ENCODE results near the gene ADAM8. TPM values are rescaled to one million over a fixed set of nuclear protein-coding genes. Genes with fewer than 3 reads are reported as not detected.

The ADAM8 gene
- total and polyA plus RNA-seq, 9 donors = 0.48 to 5.9 (median 3.4) TPM

DNA sequence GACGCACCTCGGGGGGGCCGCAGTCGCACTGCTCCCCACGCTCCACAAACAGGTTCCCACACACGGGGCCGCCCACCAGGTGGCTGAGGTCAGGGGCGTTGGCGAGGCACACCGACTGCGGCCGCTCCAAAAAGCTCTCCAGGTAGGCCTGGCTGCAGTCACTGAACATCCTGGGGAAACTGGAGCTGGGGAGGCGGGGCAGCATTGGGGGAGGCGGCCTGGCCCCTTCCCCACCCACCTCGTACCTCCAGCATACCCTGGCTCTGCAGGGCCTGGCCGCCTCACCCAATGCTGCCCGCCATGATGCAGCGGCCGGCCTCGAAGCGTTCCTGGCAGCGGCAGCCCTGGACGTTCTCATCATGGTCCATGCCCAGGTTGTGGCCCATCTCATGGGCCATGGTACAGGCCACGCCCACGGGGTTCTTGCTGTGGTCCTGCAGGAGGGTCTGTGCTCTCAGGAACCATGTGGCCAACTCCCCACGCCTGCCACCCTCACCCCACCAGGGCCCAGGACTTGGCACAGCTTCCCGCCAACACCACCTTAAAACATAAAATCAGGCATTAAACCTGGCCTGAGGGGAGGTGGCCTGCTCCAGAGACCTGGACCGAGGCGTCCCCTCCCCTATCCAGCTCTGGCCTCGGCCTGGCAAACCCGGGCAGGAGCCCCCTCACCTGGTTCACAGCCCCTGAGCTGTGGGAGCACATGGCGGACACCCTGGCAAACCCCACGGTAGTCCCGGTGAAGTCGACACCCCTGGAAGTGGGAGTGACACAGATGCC, 5.0 kb downstream of the ADAM8 start:
- no peak overlapping the region for H3K4me3 ChIP-seq
- H3K27ac ChIP-seq = no peak overlapping the region
- no peaks in the 10 kb centered on the region for H3K36me3 ChIP-seq
- H3K9me3 ChIP-seq = no peaks in the 10 kb centered on the region
- no peak for DNase-seq
- no peaks in the 10 kb centered on the region for H3K27me3 ChIP-seq
- TF ChIP-seq POLR2A (IDR thresholded peaks at IDR 0.05) = no peak
- TF ChIP-seq, protein P1, sequence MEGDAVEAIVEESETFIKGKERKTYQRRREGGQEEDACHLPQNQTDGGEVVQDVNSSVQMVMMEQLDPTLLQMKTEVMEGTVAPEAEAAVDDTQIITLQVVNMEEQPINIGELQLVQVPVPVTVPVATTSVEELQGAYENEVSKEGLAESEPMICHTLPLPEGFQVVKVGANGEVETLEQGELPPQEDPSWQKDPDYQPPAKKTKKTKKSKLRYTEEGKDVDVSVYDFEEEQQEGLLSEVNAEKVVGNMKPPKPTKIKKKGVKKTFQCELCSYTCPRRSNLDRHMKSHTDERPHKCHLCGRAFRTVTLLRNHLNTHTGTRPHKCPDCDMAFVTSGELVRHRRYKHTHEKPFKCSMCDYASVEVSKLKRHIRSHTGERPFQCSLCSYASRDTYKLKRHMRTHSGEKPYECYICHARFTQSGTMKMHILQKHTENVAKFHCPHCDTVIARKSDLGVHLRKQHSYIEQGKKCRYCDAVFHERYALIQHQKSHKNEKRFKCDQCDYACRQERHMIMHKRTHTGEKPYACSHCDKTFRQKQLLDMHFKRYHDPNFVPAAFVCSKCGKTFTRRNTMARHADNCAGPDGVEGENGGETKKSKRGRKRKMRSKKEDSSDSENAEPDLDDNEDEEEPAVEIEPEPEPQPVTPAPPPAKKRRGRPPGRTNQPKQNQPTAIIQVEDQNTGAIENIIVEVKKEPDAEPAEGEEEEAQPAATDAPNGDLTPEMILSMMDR (IDR thresholded peaks at IDR 0.05) = no peak
- TF ChIP-seq EP300 (IDR thresholded peaks at IDR 0.05) = no peak
- WGBS, 3 donors = 81 to 85% (median 83%) methylated on average over 33 to 35 of the region's 35 CpGs
- H3K4me1 ChIP-seq (ENCODE audit: insufficient read depth) = no peaks in the 10 kb centered on the region
- intact Hi-C loops (cut with DNase I) = no loop called here

DNA sequence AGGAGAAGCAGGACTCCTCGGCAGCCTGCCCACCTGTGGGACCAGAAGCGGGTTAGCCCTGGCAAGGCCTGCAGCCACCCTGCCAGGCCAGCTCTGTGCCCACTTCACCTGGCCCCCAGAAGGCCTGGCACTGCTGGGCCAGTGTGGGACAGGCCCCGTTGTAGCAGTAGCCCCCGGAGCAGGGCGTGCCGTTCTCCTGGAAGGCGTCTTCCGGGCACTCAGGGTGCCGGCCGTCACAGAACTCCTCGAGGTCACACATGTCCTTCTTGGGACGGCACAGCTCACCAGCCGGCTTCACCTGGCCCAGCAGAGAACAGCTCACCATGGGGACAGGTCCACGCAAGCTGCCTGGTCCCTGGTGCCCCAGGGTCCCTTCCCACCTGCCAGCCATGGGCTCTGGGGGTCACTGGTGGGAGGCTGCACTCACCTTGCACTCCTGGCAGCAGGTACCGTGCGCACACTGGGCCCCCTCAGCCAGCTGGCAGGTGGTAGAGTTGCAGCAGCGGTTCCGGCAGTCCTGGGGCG, 5.8 kb downstream of the ADAM8 start:
- no peaks in the 10 kb centered on the region for H3K27me3 ChIP-seq
- intact Hi-C loops (cut with DNase I) = no loop called here
- no peaks in the 10 kb centered on the region for H3K36me3 ChIP-seq
- WGBS, 3 donors = 86 to 90% (median 87%) methylated on average over 15 to 19 of the region's 19 CpGs
- H3K27ac ChIP-seq = no peak overlapping the region
- no peak overlapping the region for H3K4me3 ChIP-seq
- no peaks in the 10 kb centered on the region for H3K9me3 ChIP-seq
- no peak for TF ChIP-seq EP300 (IDR thresholded peaks at IDR 0.05)
- no peak for TF ChIP-seq POLR2A (IDR thresholded peaks at IDR 0.05)
- TF ChIP-seq, protein P1 (IDR thresholded peaks at IDR 0.05) = no peak
- H3K4me1 ChIP-seq (ENCODE audit: insufficient read depth) = no peaks in the 10 kb centered on the region
- no peak for DNase-seq

DNA sequence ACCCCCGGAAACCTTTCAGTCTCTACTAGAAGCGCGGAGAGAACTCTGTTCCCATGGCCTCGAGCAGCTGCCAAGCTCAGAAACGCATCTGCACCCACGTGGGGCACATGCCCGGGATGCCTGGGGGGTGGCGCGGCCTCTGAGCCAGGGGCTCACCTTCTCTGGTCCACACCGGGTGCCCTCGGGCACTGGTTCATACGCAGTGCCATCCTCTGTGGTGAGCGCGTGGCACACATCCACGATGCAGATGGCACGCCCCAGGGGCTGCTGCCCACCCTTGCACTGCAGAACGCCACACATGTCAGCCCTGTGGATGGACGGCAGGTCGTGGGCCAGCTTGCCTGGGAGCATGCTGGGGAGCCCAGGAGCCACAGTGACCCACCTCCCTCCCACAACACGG, 6.5 kb downstream of the ADAM8 start:
- Histone ChIP-seq H3K9me3 (no peaks in the 10 kb centered on the region), H3K4me3 (no peak overlapping the region), H3K27me3 (no peaks in the 10 kb centered on the region), H3K36me3 (no peaks in the 10 kb centered on the region), H3K27ac (no peak overlapping the region), H3K4me1 (ENCODE audit: insufficient read depth) (no peaks in the 10 kb centered on the region)
- 74 to 87% (median 82%) methylated on average over 6 to 20 of the region's 20 CpGs for WGBS, 3 donors
- no peak for DNase-seq
- no peak for TF ChIP-seq EP300 (IDR thresholded peaks at IDR 0.05)
- TF ChIP-seq, protein P1 (IDR thresholded peaks at IDR 0.05) = no peak
- no peak for TF ChIP-seq POLR2A (IDR thresholded peaks at IDR 0.05)
- intact Hi-C loops (cut with DNase I) = no loop called here

DNA sequence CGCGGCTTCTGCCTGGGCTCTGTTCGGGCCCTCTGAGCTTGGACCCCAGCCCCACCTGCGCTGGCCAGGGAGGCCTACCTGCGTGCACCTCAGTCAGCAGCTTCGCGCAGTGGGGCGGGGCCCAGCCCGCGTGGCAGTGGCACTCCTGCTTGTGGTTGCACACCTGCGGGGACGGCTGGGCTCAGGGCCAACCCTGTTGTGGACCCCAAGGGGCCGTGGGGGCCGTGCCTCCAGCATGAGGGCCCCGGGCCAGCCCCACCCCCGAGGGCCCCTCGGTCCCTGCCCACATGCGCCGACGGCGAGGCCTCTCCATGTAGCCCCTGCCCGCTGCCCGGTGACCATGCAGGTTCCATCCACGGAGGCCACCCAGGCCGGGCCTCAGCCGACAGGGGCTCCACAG, 7.3 kb downstream of the ADAM8 start:
- Histone ChIP-seq H3K36me3 (no peaks in the 10 kb centered on the region), H3K4me1 (ENCODE audit: insufficient read depth) (no peaks in the 10 kb centered on the region), H3K27me3 (no peaks in the 10 kb centered on the region), H3K4me3 (no peak overlapping the region), H3K9me3 (no peaks in the 10 kb centered on the region), H3K27ac (no peak overlapping the region)
- 81 to 85% (median 84%) methylated on average over 8 to 26 of the region's 26 CpGs for WGBS, 3 donors
- intact Hi-C loops (cut with DNase I) = no loop called here
- no peak for DNase-seq
- TF ChIP-seq POLR2A (IDR thresholded peaks at IDR 0.05) (no peak), EP300 (IDR thresholded peaks at IDR 0.05) (no peak)
- TF ChIP-seq, protein P1 (IDR thresholded peaks at IDR 0.05) = no peak
